LNCaP clone FGC (cell line): ENCODE data around the gene EPHA4.

Experiments
- DNase-seq: peaks from one replicate; pipeline ENCODE4 v3.0.0-alpha.2; 2011; ENCODE audit warnings: low read depth
- H3K4me3 ChIP-seq: 2 replicates; pipeline ENCODE4 v1.5.1; 2011; ENCODE audit warnings: mild to moderate bottlenecking, low read depth, low read length, control low read depth
- CTCF ChIP-seq: IDR thresholded peaks from 2 replicates; pipeline ENCODE4 v1.5.1; 2012; ENCODE audit warnings: mild to moderate bottlenecking; ENCODE audit not compliant: control insufficient read depth, insufficient read depth; ENCODE audit errors: extremely low read depth

The EPHA4 gene

DNA sequence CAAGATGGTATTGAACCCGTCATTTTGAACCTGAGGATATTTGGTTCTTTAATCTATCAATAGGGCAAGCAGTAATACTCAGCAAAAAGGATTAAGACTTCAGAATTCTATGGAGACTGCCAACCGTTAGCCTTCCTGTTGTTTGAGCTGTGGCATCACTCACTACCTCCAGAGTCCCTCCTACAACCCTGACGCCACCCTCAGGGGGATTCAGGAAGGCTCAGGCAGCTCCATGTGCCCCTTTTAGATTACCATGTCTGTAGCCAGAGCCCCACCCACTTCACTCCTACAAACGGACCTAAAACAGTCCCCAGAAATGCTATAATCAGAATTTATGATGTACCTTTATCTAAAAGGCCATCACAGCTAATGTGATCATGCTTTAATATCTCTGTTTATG, 172.9 kb downstream of the EPHA4 start:
- no peak overlapping the region for H3K4me3 ChIP-seq
- no peak for TF ChIP-seq CTCF
- DNase-seq, result no peak

GRCh38 chr2:221397187-221397586, 174.9 kb downstream of the EPHA4 start:
- TF ChIP-seq CTCF, result no peak
- no peak for DNase-seq
- H3K4me3 ChIP-seq, result no peak overlapping the region

- no peak for TF ChIP-seq CTCF
- no peak overlapping the region for H3K4me3 ChIP-seq
- no peak for DNase-seq
Measured at GRCh38 chr2:221392228-221392881, 179.7 kb downstream of the EPHA4 start.

GRCh38 chr2:221390878-221391277, 181.2 kb downstream of the EPHA4 start:
- TF ChIP-seq CTCF, result no peak
- H3K4me3 ChIP-seq, result no peak overlapping the region
- no peak for DNase-seq

DNA sequence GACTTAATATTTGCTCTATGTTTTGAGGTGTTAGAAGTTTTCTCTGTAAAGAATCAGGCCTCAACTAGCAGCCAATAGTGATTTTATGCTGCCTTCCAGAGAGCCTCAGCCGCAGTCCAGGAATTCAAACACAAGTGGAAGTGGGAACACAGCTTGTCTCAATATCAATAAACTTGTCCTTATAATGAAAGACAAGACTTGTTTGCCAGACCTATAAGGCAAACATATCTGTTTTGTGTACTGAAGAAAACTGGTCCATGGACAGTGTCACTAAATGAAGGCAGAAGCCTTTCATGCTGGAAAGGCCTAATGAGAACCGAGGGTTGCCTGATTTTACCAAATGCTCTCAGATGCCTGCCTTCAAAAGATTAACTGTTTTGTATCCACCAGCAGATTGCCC, 182.2 kb downstream of the EPHA4 start:
- no peak for DNase-seq
- H3K4me3 ChIP-seq, result no peak overlapping the region
- TF ChIP-seq CTCF, result no peak

GRCh38 chr2:221389421-221389820, 182.7 kb downstream of the EPHA4 start:
- TF ChIP-seq CTCF, result no peak
- H3K4me3 ChIP-seq, result no peak overlapping the region
- DNase-seq, result no peak

DNA sequence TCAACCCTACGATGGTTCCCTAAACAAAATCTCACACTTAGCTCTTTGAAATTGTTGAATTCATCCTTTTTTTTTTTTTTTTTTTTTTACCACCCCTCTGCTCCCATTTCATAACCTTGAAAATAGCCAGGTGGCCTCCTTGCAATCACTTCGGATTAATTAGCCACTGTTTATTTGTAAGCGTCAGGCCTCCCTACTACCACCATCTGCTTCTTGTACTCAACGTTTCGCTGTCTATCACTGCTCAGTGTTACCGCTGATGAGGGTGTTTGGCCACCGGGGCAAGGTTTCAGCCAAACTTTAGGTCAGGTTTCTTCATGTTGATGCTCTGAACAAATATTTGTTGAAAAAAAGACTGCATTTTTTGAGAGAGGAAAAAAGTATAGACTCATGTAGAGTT, 183.2 kb downstream of the EPHA4 start:
- DNase-seq, result no peak
- no peak for TF ChIP-seq CTCF

More for the DNA sequence above, 183.2 kb downstream of the EPHA4 start:
- no peak overlapping the region for H3K4me3 ChIP-seq
